ENCODE measurements around the gene NUMBL. TPM values are rescaled to one million over a fixed set of nuclear protein-coding genes. Genes with fewer than 3 reads are reported as not detected.

Gene NUMBL
- total RNA-seq: 10 to 100 TPM in 3 of 4 donors, 1 to 10 TPM in 1; 5.5 to 16.7 (median 14.1) TPM

DNA sequence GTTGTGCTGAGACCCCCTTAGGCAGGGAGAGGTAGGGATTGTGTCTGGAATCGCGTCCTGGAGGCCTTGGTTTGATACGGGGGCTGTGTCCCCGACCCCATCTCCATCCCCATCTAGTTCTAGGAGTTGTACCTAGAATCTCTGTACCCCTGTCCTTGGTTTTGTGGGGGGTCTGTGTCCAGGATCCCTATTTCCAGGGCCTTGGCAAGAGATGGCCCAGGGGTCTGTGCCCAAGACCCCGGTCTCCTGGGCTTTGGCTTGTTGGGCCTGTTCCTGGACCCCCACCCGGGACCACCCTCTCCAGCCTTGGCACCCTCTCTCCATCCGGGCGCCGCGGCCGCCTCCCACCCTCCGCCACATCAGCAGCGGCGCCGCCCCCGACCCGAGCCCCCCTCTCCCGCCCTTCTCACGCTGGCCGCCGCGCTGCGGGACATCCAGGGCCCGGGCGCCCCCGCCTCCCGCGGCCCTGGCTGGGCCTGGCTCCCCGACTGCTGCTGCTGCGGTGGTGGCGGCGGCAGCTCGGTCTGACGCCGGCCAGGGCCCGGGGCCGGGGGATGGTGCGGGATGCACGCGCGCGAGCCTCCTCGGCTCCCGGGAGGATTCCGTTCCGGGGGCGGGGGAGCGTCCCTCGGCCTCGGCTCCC is at the start of gene NUMBL:
TSS of gene NUMBL (minus strand) at position 602 of the 643 bp plus-strand sequence. CDS start at position 434, 168 bp downstream.
- H3K9me3 ChIP-seq: no peaks in the 10 kb centered on the region
- H3K4me3 ChIP-seq: peak within 1 kb of the TSS; percentile 66 to 92 (median 76)
- TF ChIP-seq, protein P1, sequence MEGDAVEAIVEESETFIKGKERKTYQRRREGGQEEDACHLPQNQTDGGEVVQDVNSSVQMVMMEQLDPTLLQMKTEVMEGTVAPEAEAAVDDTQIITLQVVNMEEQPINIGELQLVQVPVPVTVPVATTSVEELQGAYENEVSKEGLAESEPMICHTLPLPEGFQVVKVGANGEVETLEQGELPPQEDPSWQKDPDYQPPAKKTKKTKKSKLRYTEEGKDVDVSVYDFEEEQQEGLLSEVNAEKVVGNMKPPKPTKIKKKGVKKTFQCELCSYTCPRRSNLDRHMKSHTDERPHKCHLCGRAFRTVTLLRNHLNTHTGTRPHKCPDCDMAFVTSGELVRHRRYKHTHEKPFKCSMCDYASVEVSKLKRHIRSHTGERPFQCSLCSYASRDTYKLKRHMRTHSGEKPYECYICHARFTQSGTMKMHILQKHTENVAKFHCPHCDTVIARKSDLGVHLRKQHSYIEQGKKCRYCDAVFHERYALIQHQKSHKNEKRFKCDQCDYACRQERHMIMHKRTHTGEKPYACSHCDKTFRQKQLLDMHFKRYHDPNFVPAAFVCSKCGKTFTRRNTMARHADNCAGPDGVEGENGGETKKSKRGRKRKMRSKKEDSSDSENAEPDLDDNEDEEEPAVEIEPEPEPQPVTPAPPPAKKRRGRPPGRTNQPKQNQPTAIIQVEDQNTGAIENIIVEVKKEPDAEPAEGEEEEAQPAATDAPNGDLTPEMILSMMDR (IDR thresholded peaks at IDR 0.05 in 4 of 5, conservative IDR thresholded peaks at IDR 0.05 in 1 of 5): no peak
- peak; percentile 64 to 68 for TF ChIP-seq POLR2A (IDR thresholded peaks at IDR 0.05)
- intact Hi-C loops (cut with DNase I; ENCODE audit: low total_unique reads) (loop anchor here (1.0 to 2.0 kb wide), 2 partner anchors 25 to 61 kb away; partner anchors contain the start of genes ACTMAP and SNRPA), in situ Hi-C loops (cut with MboI; ENCODE audit: low sequenced_read_pairs in 4 of 4) (no loop called here)
- peaks cover 0 to 8% of the 10 kb centered on the region in 2 donors for H3K36me3 ChIP-seq
- no peak for ATAC-seq
- peak within 1 kb of the TSS; percentile 90 to 98 (median 96) for H3K27ac ChIP-seq
- no peaks in the 10 kb centered on the region for H3K27me3 ChIP-seq
- H3K4me1 ChIP-seq: peaks cover 9 to 22% of the 10 kb centered on the region in 2 donors
- no peak for DNase-seq

DNA sequence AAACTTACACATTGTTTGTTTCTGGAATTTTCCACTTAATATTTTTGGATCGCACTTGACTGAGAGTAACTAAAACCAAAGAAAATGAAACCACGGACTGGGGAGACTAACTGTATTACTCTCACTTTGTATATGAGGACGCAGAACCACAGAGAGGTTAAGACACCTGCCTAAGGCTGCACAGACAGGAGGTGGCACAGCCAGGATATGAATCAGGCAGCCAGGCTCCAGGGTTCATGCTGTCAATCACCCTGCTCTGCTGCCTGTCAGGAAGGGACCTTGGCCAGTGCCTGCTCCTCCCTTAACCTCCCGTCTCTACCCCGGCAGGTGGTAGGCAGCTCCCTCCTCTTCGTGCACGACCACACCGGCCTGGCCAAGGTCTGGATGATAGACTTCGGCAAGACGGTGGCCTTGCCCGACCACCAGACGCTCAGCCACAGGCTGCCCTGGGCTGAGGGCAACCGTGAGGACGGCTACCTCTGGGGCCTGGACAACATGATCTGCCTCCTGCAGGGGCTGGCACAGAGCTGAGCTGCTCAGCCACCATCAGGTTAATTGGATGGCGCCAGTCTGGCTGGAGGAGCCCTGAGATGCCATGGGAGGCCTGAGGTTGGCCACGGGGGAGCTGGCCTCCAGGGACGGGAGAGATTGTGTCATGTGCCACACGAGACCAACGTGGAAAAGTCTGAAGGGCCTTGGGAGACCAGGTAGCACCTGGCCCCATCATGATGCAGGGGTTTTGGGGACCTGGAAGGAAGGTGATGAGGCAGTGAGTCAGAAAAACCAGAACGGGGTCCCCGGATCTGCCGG is 48.8 kb upstream of the NUMBL start:
- H3K9me3 ChIP-seq: no peaks in the 10 kb centered on the region
- no peak for TF ChIP-seq POLR2A (IDR thresholded peaks at IDR 0.05)
- TF ChIP-seq, protein P1 (IDR thresholded peaks at IDR 0.05 in 4 of 5, conservative IDR thresholded peaks at IDR 0.05 in 1 of 5): no peak
- peaks cover 8 to 11% of the 10 kb centered on the region in 2 donors for H3K4me1 ChIP-seq
- H3K36me3 ChIP-seq: peaks cover 0 to 57% of the 10 kb centered on the region in 2 donors
- H3K27me3 ChIP-seq: no peaks in the 10 kb centered on the region
- H3K27ac ChIP-seq: peak overlapping the region; percentile 27 to 76 (median 66)
- ATAC-seq (no peak), DNase-seq (no peak)
- intact Hi-C loops (cut with DNase I; ENCODE audit: low total_unique reads): no loop called here
- in situ Hi-C loops (cut with MboI; ENCODE audit: low sequenced_read_pairs in 4 of 4): no loop called here
- H3K4me3 ChIP-seq: no peak overlapping the region

DNA sequence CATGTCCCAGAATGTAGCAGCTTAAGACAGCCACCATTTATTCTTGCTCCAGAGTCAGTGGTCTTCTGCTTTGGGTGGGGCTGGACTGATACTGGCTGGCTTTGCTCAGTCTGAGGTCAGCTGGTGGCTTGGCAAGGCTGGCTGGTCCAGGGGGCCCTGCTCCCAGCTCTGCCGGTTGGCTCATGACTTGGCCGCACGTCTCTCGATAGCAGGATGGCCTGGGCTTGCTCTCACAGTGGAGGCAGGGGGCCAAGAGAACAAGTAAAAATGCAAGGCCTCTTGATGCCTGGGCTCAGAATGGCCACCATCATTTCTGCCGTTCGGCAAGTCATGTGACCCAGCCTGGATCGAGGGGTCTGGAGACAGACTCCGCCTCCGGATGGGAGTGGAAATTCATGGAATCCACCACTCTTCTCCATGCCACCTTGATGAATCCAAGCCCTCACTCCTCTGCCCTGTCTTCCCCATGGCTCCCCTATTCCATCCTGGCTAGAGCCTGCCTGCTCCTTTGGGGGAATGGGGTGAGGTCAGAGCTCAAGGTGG is 46.7 kb upstream of the NUMBL start:
- in situ Hi-C loops (cut with MboI; ENCODE audit: low sequenced_read_pairs in 4 of 4) (no loop called here), intact Hi-C loops (cut with DNase I; ENCODE audit: low total_unique reads) (no loop called here)
- Histone ChIP-seq H3K27me3 (no peaks in the 10 kb centered on the region), H3K4me1 (peaks cover 8 to 11% of the 10 kb centered on the region in 2 donors), H3K27ac (no peak overlapping the region), H3K4me3 (no peak overlapping the region), H3K36me3 (peaks cover 0 to 76% of the 10 kb centered on the region in 2 donors), H3K9me3 (no peaks in the 10 kb centered on the region)
- DNase-seq (no peak), ATAC-seq (no peak)
- no peak for TF ChIP-seq POLR2A (IDR thresholded peaks at IDR 0.05)
- TF ChIP-seq, protein P1 (IDR thresholded peaks at IDR 0.05 in 4 of 5, conservative IDR thresholded peaks at IDR 0.05 in 1 of 5): no peak

DNA sequence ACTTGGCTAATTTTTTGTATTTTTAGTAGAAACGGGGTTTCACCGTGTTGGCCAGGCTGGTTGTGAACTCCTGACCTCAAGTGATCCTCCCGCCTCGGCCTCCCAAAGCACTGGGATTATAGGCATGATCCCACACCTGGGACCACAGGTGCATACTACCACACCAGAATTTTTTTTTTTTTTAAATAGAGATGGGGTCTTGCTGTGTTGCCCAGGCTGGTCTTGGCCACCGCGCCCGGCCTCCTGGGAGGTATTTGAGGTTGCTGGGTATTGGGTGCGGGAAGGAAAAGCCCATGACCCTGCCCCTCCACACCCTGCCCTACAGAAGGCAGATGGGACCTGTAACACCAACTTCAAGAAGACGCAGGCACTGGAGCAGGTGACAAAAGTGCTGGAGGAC is 46.2 kb upstream of the NUMBL start:
- no peak for ATAC-seq
- no peak for TF ChIP-seq POLR2A (IDR thresholded peaks at IDR 0.05)
- TF ChIP-seq, protein P1 (IDR thresholded peaks at IDR 0.05 in 4 of 5, conservative IDR thresholded peaks at IDR 0.05 in 1 of 5): no peak
- intact Hi-C loops (cut with DNase I; ENCODE audit: low total_unique reads) (no loop called here), in situ Hi-C loops (cut with MboI; ENCODE audit: low sequenced_read_pairs in 4 of 4) (no loop called here)
- Histone ChIP-seq H3K4me3 (no peak overlapping the region), H3K4me1 (peaks cover 8 to 11% of the 10 kb centered on the region in 2 donors), H3K9me3 (no peaks in the 10 kb centered on the region), H3K36me3 (peaks cover 0 to 81% of the 10 kb centered on the region in 2 donors), H3K27me3 (no peaks in the 10 kb centered on the region), H3K27ac (no peak overlapping the region)
- DNase-seq: no peak

Data from gastrocnemius medialis (tissue), 4 donors.